ENCODE measurements around the gene SEPTIN1. TPM values are rescaled to one million over a fixed set of nuclear protein-coding genes. Genes with fewer than 3 reads are reported as not detected.
"Not testable (repeated sequence)": the region's sequence is repeated elsewhere in the genome, so short reads cannot be mapped to it uniquely, and the experiment has no call there.

Gene SEPTIN1
- polyA plus RNA-seq, 1 donor, result 3.3 TPM

DNA sequence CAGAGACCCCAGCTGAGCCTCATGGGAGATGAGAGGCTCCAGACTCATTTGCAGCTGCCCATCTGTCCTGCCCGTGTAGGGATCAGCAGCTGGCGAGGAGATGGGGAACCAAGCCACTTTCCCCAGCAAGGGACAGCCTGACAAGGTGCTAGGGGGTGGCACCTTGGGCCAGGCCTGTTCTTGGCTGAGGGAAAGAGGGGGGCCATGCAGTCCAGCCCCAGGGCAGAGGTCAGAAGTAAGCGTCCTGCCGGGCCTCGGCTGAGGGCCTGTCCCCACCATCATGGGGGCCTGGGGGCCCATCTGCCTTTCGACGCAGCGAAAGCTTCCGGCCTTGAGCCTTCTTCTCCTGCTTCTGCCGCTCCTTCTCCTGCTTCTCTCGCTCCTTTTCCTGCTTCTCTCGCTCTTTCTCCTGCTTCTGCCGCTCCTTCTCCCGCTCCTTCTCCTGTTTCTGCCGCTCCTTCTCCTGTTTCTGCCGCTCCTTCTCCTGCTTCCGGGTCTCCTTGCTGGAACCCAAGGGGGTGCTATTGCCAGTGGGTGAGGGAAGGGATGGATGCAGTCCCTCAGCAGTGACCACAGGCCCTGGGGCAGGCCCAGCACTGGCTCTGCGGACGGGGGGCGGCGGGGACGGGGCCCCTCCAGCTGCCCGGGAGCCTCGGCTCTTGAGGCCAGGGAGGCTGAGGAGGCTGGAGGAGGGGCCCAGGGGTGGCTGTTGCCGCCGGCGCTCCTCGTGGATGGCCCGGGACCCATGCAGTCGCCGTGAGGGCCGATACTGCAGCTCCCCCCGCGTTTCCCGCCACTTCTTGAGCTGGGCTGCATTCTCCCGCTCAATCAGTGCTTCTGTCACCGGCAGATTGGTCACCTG, 24.4 kb downstream of the SEPTIN1 start:
- no peak for DNase-seq (ENCODE audit: low read depth)

DNA sequence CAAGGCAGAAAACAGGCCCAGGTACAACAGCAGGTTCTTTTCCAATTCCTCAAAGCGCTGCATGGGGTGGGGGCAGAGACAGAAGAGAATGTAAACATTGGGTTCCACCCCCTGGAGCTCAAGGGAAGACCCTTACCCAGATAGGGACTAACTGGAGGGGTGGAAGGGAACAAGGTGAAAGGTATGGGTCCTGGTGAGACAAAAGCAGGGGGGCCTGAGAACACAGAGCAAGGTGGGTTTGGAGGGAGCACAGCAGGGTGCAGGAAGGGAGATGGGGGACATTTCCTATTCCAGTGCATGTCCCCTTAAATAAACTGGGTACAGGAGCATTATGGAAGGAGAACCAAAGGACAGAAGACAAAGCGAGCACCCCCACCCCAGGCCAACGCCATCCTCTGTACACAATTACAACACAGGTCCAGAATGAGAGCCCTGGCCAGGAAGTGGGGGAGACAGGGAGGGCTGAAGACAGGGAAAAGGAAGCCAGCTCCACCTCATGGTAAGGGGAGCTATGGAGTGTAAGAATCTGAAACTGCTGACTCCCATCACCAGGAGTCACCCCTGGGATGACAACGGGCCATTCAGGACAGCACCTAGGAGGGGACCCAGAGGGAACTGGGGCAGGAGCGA, 25.2 kb downstream of the SEPTIN1 start:
- DNase-seq (ENCODE audit: low read depth), result no peak

DNA sequence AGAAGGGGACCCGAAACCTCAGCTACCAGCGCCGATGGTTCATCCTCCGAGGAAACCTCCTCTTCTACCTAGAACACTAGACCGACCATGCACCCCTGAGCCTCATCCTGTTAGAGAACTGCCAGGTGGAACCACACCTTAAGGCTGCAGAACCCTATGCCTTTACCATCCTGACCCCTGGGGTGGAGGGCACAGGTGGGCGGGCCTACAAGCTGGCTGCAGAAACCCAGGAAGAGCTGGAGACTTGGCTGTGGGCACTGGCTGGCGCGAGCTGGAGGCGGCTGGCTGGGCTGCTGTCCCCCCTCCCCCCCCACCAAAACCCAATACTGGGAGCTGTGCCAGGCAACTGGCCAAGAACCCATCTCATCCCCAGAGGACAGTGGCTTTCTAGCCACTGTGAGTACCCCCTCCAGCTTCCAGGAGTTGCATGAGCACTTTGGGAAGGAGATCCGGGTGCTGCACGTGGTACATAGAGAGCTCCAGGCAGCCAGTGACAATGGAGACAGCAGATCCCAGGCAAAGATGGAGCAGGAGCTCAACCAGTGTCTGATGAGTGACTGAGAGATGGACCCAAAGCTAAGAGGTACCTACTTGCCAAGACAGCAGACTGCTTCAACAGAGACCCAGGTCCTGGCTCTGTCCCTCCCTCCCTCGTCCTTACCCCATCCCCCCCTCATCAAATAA, 25.8 kb downstream of the SEPTIN1 start:
- no peak for DNase-seq (ENCODE audit: low read depth)

DNA sequence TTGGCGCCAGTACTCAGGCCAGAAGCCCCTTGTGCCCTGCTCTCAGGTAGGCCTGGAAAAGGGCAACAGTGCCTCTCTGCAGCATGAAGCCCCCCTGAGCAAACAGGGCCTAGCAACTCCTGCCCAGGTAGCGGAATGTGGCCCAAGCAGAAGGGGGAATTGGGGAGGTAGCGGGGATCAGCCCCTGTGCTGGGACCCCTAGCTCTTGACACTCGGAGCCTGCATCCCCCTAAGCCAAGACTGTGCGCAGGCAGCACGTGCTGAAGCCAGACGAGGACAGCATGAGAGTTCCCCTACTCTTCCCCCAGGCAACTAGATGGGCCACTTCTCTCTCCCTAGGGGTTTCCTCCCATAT, 26.4 kb downstream of the SEPTIN1 start:
- no peak for DNase-seq (ENCODE audit: low read depth)

DNA sequence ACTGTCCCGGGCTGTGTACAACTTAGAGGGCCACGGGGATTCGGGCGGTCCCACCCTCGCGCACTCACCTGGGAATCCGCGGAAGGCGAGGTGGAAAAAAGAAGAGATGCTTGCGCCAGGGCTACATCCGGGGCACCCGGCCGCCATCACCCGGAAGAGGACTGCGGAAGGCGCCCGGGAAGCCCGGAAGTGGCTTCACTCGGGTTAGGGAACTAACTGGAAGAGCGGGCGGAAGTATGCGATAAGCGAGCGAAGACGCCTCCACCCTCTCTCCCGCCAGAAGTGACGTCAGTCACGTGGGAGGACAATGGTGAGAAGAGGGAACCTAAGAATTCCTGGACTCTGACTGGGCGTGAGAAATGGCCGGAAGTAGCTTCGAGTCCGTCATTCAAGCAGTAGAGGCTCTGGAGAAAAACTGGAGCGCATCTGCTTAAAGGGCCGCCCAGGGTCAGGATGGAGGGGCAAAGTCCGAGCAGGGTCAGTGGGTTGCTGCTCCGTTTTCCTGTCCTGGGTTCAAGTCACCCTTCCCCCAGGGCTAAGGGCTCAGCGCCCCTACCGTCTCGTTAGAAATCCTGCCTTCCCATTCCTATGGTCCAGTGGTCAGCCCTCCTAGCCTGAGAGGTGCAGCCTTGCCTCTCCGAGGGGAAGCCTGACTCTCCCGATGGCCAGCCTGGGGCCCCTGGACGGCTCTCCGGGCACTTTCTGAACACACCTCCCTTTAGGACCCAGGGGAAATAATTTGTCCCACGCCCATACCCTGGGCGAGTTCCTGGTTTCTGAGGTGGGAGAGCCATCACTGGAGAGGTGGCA, 27.0 kb downstream of the SEPTIN1 start, which contains the start of gene CD2BP2:
Gene CD2BP2 (minus strand): TSS at position 165 of the 810 bp plus-strand sequence. CDS start 627 bp downstream, outside the sequence.
- DNase-seq (ENCODE audit: low read depth), result peak; percentile 100

DNA sequence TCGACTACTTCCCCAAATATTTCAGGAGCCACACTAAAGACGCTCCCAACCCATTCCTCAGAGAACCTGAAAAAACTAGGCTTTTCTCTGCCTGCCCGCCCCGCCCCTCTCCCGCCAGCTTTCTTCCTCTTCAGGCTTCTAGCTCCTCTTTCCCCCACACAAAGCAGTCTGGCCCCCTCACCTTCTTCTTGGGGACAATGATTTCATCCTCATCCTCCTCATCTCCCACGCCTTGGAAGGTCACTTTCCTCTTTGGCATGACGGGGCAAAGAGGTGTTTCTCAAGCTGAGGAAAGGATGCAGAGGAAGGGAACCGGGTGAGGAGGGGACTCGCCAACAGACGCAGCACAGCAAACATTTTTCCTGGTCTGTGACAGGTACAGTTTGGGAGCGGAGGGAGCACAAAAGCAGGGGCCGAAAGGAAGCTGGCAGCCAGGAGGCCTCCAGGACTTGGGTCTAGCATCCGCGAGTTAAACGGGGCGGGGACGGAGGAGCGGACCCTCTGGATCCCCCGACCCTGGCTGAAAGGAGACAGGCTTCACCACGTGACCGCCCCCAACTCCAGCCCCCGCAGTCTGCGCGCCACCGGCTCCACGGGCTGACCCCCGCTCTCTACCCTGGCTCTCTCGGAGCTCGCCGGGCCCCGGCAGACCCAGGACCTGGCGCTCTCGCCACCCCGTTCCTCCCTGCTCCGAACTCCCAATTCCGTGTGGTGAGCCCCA, 27.8 kb downstream of the SEPTIN1 start:
- DNase-seq (ENCODE audit: low read depth), result no peak

DNA sequence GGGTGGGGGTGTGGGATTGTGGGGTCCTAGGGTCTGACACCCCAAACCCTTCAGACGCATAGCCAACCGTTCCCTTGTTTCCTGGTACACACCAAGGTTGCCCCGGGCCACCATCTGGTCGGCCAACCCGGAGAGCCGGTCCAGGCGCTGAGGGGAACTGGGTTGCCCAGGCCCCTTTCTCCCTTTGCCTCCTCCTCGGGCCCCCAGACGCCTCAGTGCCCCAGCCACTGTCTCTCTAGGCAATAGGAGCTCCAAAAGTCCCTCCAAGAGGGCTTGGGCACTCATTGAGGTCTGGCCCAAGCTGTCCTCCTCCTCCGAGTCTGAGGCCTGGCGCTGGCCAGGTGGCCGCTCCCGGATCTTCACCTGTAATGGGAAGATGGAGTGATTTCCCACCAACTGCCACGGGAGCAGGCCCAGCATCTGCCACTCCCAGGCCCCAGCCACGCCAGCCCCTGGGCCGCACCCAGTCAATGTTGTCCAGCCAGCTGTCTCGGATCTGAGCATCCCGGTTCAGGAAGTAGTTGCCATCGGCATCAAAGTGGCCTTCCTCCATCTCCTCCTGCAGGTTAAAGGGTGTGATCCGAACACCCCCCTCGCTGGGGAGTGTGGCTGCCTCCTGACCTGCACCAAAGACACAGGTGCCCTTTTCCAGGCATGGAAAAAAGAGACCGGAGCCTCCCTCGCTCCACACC, 28.8 kb downstream of the SEPTIN1 start:
- no peak for DNase-seq (ENCODE audit: low read depth)

DNA sequence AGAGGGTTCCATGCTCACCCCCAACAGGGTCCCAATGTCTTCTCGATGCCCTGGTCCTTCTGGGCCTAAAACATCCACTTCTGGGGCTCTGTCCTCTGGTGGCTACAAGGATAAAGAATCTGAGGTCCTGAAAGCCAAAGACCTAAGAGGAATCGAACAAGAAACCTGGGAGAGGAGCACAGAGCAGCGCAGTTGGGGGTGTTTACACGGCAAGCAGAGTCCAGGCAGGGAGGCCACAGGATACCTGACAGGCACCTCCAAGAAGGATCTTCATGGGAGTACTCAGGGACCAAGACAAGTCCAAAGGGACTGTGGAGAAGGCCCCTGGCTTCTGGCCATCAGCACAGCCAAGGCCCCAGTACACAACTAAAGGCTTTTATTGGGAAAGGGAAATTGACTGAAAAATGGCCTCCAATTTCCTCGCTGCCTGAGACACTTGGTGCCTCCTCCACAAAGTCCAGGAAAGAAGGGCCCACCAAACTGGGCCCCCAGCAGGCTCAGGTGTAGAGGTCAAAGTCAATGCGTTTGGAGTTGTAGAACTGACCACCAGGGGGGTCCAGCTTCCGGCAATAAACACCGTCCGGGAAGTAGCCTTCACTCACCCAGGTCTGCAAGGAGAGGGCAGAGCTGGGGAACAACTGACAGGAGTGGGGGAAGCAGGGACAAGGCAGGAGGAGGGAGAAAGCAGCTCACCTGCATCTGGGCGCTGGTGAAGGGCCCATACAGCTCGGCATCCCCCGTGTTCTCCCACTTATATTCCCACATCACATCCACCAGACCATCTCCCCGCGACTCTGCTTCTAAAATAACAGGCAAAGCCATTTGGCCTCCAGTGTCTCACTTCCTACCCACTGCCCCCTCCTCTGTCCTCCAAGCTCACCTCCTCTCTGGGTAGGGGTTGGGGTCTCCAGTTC, 29.6 kb downstream of the SEPTIN1 start:
- DNase-seq (ENCODE audit: low read depth), result no peak

DNA sequence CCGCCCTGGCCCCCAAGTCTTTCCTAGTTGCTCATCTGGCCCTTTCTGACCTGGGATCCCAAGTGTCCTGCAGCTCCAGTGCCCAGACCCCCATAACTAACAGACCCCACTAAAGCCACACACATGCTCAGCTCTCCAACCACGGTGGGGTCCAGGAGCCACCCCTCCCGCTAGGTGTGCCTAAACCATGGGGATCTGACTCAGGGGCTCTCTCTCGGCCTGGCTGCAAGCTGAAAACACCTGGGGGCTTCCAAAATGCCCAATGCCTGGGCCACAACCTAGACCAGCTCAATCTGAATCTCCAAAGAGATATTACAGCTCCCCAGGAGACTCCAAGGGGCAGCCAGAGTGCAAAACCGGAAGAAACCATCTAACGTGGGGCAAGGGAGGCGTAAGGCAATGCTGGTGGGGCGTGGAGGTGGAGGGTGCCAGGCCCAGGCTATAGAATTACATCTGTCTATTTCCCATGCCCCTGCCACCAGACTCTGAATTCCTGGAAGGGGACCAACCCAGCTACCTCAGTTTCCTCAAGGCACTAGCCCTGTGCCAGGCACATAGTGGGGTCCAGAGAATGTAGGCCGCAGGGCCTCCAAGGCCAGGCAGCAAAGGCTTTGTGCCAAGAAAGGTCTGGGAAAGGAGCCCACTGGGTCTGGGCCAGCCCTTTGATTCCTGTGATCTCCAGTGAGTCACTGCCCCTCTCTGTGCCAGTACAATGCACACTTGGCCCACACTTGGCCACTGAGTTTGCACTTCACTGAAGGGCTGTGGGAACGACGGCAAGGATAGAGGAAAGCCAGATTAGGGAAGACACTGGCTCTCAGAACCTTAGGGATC, 30.6 kb downstream of the SEPTIN1 start:
- no peak for DNase-seq (ENCODE audit: low read depth)

DNA sequence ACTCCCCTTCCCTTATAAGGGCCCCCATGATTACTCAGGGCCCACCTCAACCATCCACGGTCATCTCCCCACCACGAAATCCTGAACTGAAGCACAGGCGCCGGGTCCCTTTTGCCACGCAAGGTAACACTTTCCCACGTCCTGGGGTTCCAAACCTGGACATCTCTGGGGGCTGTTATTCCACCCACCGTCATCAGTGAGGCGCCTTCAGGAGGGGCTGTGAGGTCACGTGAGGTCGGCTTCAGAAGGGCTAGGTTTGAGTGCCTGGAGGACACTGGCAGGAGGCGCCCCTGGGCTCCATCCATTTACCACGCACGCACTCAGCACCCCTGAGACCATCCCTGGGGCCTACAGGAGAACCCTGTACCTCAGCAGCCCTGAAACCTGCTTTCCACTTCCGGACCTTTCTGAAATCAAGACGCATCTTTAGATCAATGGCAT, 31.3 kb downstream of the SEPTIN1 start:
- DNase-seq (ENCODE audit: low read depth), result no peak

DNA sequence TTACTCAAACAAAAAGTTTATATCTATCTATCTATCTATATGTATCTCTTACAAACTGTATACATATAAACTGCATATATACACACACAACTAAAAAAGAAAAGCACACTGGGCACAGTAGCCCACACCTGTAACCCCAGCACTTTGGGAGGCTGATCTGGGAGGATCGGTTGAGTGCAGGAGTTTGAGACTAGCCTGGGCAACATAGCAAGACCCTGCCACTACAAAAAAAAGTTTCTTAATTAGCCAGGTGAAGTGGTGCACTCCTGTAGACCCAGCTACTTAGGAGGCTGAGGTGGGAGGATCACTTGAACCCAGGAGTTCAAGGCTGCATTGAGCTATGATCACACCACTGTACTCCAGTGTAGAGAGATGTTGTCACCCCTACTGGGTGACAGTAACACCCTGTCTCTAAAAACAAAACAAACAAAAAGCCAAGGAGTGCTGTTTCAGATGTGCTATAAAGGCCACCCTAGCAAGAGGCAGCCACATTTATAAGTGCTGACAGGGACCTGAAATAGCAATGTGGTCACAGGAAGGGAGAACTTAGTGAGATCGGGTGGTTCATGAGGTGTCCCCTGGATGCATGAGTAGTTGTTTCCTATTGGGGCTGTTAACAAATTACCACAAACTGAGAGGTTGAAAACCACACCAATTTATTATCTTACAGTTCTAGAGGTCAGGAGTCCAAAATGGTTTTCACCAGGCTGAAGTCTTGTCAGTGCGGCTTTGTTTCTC, 32.1 kb downstream of the SEPTIN1 start:
- no peak for DNase-seq (ENCODE audit: low read depth)

DNA sequence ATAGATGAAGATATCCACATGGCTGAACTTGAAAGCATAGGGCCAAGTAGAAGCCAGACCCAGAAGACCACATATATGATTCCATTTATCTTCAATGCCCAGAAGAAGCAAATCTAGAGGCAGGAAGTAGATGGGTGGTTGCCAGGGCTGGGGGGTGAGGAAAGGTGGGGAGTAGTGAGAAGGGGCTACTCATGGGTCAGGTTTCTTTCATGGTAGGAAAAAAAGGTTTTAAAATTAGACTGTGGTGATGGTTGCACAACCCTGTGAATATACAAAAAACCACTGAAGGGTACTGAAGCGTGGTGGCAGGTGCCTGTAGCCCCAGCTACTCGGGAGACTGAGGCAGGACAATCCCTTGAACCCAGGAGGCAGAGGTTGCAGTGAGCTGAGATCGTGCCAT, 32.7 kb downstream of the SEPTIN1 start:
- no peak for DNase-seq (ENCODE audit: low read depth)

DNA sequence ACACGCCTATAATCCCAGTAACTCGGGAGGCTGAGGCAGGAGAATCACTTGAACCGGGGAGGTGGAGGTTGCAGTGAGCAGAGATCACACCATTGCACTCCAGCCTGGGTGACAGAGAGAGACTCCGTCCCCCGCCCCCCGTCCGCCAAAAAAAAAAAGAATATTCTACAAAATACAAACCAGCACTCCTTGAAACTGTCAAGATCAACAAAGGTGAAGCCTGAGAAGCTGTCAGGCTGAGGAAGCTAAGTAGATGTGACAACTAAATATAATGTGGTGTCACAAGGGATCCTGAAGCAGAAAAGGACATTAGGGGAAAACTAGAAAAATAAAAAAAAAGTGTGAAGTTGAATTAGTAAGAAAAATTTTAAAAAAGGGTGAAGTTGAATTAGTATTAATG, 33.4 kb downstream of the SEPTIN1 start:
- no peak for DNase-seq (ENCODE audit: low read depth)

DNA sequence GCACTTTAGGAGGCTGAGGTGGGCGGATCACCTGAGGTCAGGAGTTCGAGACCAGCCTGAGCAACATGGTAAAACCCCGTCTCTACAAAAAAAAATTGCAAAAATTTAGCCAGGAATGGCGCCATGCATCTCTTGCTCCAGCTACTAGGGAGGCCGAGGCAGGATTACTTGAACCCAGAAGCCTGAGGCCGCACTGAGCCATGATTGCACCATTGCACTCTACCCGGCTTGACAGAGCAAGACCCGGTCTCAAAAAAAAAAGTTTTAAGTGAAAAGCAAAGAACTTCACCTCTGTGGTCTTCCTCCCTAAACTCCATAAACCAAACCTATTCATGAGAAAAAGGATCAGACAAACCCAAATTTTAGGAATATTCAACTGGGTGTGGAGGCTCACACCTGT, 34.2 kb downstream of the SEPTIN1 start:
- no peak for DNase-seq (ENCODE audit: low read depth)

DNA sequence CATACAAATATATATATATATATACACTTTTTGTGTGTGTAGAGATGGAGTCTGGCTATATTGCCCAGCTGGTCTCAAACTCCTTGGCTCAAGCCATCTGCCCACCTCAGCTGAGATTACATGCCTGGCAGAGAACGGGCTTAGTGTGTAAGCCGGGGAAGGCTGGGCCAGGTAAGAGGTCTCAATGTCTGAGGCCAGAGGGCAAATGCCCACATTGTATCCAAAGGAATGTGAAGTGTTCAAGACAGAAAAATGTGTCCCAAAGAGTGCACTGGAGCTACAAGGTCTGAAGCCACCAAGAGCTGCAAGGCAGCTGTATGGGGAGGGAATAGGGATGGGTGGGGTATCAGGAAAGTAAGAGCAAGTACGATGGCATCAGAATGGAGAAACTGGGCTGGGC, 36.1 kb downstream of the SEPTIN1 start:
- DNase-seq (ENCODE audit: low read depth), result no peak

DNA sequence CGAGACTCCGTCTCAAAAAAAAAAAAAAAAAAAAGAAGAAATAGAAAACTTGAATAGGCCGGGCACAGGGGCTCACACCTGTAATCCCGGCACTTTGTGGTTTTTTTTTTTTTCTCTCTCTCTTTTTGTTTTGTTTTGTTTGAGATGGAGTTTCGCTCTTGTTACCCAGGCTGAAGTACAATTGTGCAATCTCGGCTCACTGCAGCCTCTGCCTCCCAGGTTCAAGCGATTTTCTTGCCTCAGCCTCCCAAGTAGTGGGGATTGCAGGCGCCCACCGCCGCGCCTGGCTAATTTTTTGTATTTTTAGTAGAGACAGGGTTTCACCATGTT, 38.9 kb downstream of the SEPTIN1 start:
- not testable (repeated sequence) for DNase-seq (ENCODE audit: low read depth)

DNA sequence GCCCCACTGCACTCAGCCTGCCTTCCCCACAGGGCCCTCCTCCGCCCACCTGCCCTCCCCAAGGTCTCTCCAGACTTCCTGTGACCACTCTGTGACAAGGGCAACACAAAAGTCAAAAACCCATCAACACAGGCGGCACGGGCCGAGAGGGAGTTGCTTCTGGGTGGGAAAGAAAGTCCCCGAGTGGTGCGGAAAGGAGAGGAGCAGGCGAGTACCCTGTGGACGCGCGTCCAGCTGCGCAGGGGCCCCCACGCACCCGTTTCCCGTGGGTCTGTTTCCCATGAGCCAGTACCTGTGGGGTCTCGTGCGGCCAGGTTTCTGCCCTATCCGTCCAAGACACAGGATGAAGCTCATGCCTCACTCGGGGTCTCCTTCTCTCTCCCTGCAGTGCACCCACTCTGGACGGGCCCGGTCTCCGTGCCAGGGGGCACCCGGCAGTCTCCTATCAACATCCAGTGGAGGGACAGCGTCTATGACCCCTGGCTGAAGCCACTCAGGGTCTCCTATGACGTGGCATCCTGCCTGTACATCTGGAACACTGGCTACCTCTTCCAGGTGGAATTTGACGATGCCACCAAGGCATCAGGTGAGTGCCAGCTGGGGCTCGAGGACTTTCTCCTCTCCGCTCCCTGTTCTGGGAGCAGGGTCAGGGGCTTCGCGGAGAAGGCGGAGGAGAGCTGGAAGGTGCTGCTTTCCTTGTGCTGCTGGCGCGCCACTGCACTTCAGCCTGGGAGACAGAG, 39.4 kb downstream of the SEPTIN1 start:
- no peak for DNase-seq (ENCODE audit: low read depth)
